KOPT-K1 (cell line): ENCODE measurements around the gene MTMR1.

ENCODE experiments used
- H3K27ac ChIP-seq: fragments of 200-600 bp; sonication (generic); 2 replicates; pipeline ENCODE4 v1.5.1; 2016; ENCODE audit warnings: antibody characterized with exemption, mild to moderate bottlenecking, low read depth, low read length; ENCODE audit not compliant: poor library complexity, severe bottlenecking
- H3K36me3 ChIP-seq: fragments of 200-600 bp; sonication (generic); 2 replicates; pipeline ENCODE4 v1.5.1; 2017; ENCODE audit warnings: antibody characterized with exemption, mild to moderate bottlenecking, low read length, moderate library complexity; ENCODE audit not compliant: insufficient read depth
- H3K9me3 ChIP-seq: fragments of 200-600 bp; sonication (generic); 2 replicates; pipeline ENCODE4 v1.5.1; 2017; ENCODE audit warnings: antibody characterized with exemption, low read length, mild to moderate bottlenecking; ENCODE audit not compliant: insufficient read depth, poor library complexity, severe bottlenecking

Gene MTMR1

GRCh38 chrX:150692831-150693724 is at the start of gene MTMR1:
TSS of gene MTMR1 (plus strand) at chrX:150693396. CDS start at chrX:150693531, 135 bp downstream.
- H3K27ac ChIP-seq, result peak within 1 kb of the TSS; percentile 90
- no peaks in the 10 kb centered on the region for H3K9me3 ChIP-seq

GRCh38 chrX:150643958-150644357 is 49.2 kb upstream of the MTMR1 start:
- no peaks in the 10 kb centered on the region for H3K9me3 ChIP-seq

More at GRCh38 chrX:150692831-150693724, at the start of gene MTMR1:
- no peaks in the 10 kb centered on the region; the same call in 1 of the 2 replicates for H3K36me3 ChIP-seq

DNA sequence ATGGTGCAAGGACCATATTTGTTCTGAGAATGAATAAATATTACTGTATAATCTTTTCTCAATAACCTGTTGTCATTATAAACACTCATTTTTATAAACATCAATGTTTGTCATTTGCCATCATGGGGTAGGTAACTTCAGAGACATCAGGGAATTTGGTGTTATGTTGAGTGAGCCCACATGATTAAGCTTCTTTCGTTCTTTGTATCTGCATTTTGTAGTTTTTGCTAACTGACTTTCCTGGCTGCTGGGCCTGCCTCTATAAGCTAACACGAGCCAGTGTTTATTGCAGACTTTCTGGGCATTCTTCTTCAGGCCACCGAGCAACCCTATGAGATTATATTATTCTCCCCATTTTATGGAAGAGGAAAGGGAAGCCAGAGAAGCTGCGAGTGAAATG is 48.8 kb upstream of the MTMR1 start:
- Histone ChIP-seq H3K27ac (no peak overlapping the region), H3K9me3 (no peaks in the 10 kb centered on the region), H3K36me3 (peaks cover 48% of the 10 kb centered on the region)

More at GRCh38 chrX:150643958-150644357, 49.2 kb upstream of the MTMR1 start:
- H3K36me3 ChIP-seq, result peaks cover 49% of the 10 kb centered on the region
- no peak overlapping the region for H3K27ac ChIP-seq

GRCh38 chrX:150647331-150647730 is 45.9 kb upstream of the MTMR1 start:
- Histone ChIP-seq H3K9me3 (no peaks in the 10 kb centered on the region), H3K27ac (no peak overlapping the region), H3K36me3 (peaks cover 34% of the 10 kb centered on the region)

GRCh38 chrX:150648296-150648940 is 44.8 kb upstream of the MTMR1 start:
- H3K27ac ChIP-seq, result no peak overlapping the region
- H3K9me3 ChIP-seq, result no peaks in the 10 kb centered on the region
- peaks cover 28% of the 10 kb centered on the region for H3K36me3 ChIP-seq

DNA sequence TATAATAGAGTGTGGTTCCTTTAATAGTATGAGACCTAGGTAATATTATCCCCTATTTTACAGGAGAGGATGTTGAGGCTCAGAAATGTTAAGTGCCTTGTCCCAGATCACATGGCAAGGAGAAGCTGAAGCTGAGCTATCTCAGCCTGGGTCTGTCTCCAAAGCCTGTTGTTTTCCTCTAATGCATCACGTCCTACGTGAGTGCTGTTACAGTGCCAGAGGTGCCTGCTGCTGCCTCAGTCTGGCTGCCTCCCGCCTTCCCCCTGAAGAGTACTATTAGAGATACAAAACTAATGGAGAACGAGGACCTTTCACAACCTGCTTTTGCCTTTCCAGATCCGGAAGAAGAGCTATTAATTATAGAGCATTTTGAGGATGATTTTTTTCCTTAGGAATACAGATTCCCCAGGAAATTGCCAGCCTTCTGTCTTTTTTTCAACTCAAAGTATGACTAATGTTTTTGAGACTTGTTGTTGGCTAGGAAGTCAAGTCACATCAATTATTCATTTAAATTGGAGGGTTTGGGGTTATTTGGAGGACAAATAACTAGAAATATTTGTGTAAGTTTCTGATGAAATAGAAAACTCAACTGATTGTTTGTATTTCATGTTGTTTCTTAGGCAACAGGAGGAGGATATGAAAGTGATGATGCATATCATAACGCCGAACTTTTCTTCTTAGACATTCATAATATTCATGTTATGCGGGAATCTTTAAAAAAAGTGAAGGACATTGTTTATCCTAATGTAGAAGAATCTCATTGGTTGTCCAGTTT is 43.9 kb upstream of the MTMR1 start:
- H3K27ac ChIP-seq, result no peak overlapping the region

GRCh38 chrX:150651906-150652305 is 41.3 kb upstream of the MTMR1 start:
- H3K36me3 ChIP-seq, result peaks cover 22% of the 10 kb centered on the region
- no peaks in the 10 kb centered on the region for H3K9me3 ChIP-seq
- H3K27ac ChIP-seq, result no peak overlapping the region

More for the DNA sequence above, 43.9 kb upstream of the MTMR1 start:
- H3K36me3 ChIP-seq, result peaks cover 28% of the 10 kb centered on the region
- no peaks in the 10 kb centered on the region for H3K9me3 ChIP-seq

DNA sequence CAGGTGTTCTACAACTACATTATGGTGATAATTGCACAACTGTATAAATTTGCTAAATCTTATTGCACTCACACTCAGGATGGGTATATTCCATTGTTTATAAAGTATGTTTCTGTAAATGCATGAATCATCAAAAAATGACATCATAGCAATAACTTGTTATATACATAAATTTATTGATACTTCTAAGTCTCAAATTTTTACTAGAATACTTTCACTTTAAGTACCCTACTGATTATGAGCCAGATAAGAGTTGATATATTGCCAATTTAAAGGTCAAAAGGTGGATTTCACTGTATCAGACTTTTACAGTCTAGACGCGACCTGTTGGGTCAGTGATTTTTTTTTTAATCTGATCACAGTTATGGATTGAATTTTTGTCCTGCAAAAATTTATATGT is 37.4 kb upstream of the MTMR1 start:
- Histone ChIP-seq H3K36me3 (peaks cover 21% of the 10 kb centered on the region), H3K9me3 (no peaks in the 10 kb centered on the region), H3K27ac (no peak overlapping the region)

GRCh38 chrX:150663073-150663472 is 30.1 kb upstream of the MTMR1 start:
- Histone ChIP-seq H3K9me3 (no peaks in the 10 kb centered on the region), H3K27ac (no peak overlapping the region), H3K36me3 (peaks cover 42% of the 10 kb centered on the region)

- Histone ChIP-seq H3K36me3 (peaks cover 42% of the 10 kb centered on the region), H3K27ac (no peak overlapping the region), H3K9me3 (no peaks in the 10 kb centered on the region)
Observed at GRCh38 chrX:150664290-150664689, 28.9 kb upstream of the MTMR1 start.

DNA sequence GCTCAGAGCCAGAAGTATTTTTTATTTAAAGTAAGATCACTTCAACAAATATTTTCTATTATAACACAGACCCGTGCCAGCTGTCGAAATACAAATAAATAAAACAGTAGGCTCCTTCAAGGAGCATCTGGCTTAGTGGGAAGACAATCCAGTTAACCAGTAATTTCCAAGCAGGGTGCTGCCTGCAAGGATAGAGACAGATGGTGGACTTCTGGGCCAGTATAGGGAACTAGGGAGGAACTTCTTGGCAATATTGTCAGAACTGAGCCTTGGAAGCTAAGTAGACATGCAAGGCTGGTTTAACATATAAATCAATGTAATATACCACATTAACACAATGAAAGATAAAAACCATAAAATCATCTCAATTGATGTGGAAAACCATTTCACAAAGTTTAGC is 17.0 kb upstream of the MTMR1 start:
- H3K9me3 ChIP-seq, result no peaks in the 10 kb centered on the region
- no peak overlapping the region for H3K27ac ChIP-seq
- peaks cover 4% of the 10 kb centered on the region for H3K36me3 ChIP-seq

- no peak overlapping the region for H3K27ac ChIP-seq
- H3K9me3 ChIP-seq, result no peaks in the 10 kb centered on the region
- no peaks in the 10 kb centered on the region for H3K36me3 ChIP-seq
Observed at GRCh38 chrX:150680974-150681373, 12.2 kb upstream of the MTMR1 start.

- H3K36me3 ChIP-seq, result no peaks in the 10 kb centered on the region
- no peak overlapping the region for H3K27ac ChIP-seq
- H3K9me3 ChIP-seq, result no peaks in the 10 kb centered on the region
Observed at GRCh38 chrX:150683112-150683511, 10.1 kb upstream of the MTMR1 start.

DNA sequence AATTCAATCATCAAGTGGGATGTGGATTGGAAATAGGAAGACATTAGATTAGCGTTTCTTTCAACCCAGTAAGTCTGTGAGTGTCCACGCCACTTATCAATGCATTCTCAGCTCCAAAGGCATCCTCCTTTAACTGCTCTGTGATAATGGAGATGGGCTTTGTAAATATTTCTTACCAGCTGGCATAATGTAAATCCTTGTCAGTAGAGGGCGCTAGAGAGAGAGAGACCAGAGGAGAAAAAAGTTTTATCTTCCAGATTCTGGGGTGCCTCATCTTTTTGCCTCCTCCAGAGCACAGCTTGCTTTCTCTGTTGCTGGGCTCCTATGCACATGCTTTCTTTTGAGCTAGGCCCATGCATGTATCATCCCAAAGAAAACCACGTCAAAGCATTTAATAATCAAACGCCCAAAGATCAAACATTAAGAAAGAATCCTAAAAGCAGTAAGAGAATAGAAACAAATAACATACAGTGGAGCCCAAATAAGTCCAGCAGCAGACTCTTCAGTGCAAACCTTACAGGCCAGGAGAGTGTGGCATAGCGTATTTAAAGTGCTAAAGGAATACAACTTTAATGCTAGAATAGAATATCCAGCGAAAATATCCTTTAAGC is 9.6 kb upstream of the MTMR1 start:
- no peaks in the 10 kb centered on the region for H3K9me3 ChIP-seq
- H3K27ac ChIP-seq, result no peak overlapping the region
- no peaks in the 10 kb centered on the region for H3K36me3 ChIP-seq
